Activated T-helper 1 cell treated with anti-CD3 and anti-CD28 coated beads, Interleukin-12 subunit alpha, Interleukin-12 subunit beta, Interleukin-2, Interleukin-4 antibody, amounts not matched to agents 30 ng/mL and 10 ng/mL and 1 ng/mL, durations not matched to agents 14 hours and 24 hours and 36 hours (primary cell): ENCODE results near the gene MTRR. TPM values are rescaled to one million over a fixed set of nuclear protein-coding genes. Genes with fewer than 3 reads are reported as not detected.

Source experiments
- DNase-seq: peaks from one replicate; pipeline ENCODE4 v3.0.0; 2021; ENCODE audit warnings: low spot score
- H3K27ac Mint-ChIP-seq: one replicate; pipeline ENCODE4 v1.8.0; 2021; ENCODE audit warnings: mild to moderate bottlenecking, mixed read lengths
- H3K27me3 Mint-ChIP-seq: one replicate; pipeline ENCODE4 v1.8.0; 2022; ENCODE audit warnings: mild to moderate bottlenecking, moderate library complexity, mixed read lengths; ENCODE audit not compliant: insufficient read depth
- H3K36me3 Mint-ChIP-seq: one replicate; pipeline ENCODE4 v1.8.0; 2021; ENCODE audit warnings: low read depth, mixed read lengths
- H3K4me1 Mint-ChIP-seq: one replicate; pipeline ENCODE4 v1.8.0; 2021; ENCODE audit warnings: low read depth, mixed read lengths
- H3K4me3 Mint-ChIP-seq: one replicate; pipeline ENCODE4 v1.8.0; 2021; ENCODE audit warnings: mild to moderate bottlenecking, moderate library complexity, mixed read lengths
- H3K9me3 Mint-ChIP-seq: one replicate; pipeline ENCODE4 v1.8.0; 2021; ENCODE audit warnings: mixed read lengths
- intact Hi-C: fragments of 100-400 bp; cut with micrococcal nuclease; formaldehyde crosslinking; loops from one replicate; pipeline ENCODE4 v1.15.1; 2024
- total RNA-seq: library from RNA; stranded (reverse); gene quantifications from 2 replicates; pipeline ENCODE4 v1.2.3, GENCODE V29; 2022

Gene MTRR
- total RNA-seq, 1 donor from 2014 or later: 83.0 TPM

DNA sequence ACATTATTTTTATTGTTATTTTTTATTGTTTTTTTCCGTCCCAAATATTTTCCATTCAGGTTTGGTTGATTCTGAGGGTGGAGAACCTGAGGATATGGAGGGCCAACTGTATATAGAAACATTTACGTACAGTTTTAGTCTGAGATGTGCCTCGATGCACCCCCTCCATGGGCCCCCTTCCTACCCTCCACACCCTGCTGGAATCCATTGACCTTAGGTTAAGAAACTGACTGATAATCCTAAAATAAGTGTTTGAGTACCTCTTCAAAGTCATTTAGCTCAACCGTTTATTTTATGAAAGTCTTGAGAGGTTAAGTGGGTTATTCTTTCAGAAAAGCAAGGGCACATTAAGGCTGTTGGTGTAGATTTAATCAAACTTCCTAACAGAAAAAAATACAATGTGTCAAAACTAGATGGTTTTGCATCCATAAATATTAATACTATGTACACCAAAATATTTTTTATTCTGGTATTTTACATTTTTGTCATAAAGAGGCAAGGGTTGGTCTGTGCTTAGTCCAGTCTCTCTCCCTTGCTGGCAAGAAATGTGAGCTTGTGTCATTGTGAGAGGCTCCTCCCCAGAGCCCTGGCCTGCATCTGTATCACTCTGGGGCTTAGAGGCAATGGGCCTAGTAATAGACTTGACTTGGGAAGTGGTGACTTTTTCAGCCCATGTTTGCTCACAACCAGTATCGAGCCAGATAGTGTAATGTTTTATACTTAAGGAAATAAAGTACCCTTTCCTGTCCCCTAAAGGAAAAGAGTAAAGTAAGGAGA is 15.7 kb downstream of the MTRR start:
- Mint-ChIP-seq H3K36me3 (peaks cover 60% of the 10 kb centered on the region), H3K27ac (no peak overlapping the region)
- intact Hi-C loops: no loop called here

DNA sequence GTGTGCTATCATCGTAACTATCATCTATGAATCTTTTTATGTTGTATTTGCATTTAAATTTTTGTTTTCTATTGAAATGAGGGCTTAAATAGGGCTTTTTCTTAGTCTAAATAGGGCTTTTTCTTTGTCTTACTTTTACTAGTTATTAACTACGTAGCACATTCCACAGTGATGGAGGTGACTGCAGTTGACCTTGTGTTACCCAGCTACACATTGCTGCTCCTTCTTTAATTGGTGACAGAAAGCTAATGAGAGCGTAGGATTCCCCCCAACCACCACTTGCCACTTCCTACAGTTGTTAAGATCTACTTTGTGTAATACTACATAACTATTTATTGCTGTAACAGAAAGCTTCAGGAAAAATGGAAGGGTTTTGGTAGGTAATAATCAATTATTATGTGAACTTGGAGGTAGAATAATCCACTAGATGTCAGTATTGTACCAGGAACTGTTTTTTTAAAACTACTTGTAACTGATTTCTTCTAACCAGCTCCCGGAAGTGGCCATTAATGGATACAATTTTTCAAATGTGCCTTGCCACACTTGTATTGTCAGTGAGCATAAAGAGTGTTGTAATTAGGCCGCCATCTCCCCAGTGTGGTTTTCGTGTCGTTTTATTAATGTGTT is 18.0 kb downstream of the MTRR start:
- H3K27me3 Mint-ChIP-seq: no peaks in the 10 kb centered on the region
- DNase-seq: no peak
- H3K9me3 Mint-ChIP-seq: no peaks in the 10 kb centered on the region
- no peak overlapping the region for H3K4me3 Mint-ChIP-seq
- H3K4me1 Mint-ChIP-seq: peaks cover 10% of the 10 kb centered on the region
- H3K36me3 Mint-ChIP-seq: peaks cover 51% of the 10 kb centered on the region
- intact Hi-C loops: no loop called here
- no peak overlapping the region for H3K27ac Mint-ChIP-seq

More for the DNA sequence above, 15.7 kb downstream of the MTRR start:
- Mint-ChIP-seq H3K27me3 (no peaks in the 10 kb centered on the region), H3K9me3 (no peaks in the 10 kb centered on the region), H3K4me1 (peaks cover 24% of the 10 kb centered on the region), H3K4me3 (no peak overlapping the region)
- no peak for DNase-seq

DNA sequence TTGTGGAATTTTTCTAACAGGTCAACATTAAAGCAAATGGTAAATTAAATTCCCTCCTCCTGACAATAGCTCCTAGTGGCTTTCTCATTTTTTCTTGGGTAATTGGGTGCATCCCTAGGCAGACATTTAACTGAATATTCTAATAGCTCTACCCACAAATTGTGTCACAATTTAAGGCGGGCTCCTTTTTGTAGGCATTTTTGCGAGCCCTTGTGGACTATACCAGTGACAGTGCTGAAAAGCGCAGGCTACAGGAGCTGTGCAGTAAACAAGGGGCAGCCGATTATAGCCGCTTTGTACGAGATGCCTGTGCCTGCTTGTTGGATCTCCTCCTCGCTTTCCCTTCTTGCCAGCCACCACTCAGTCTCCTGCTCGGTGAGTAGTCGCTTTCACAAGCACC is 20.0 kb downstream of the MTRR start:
- Mint-ChIP-seq H3K27ac (no peak overlapping the region), H3K27me3 (no peaks in the 10 kb centered on the region), H3K36me3 (peaks cover 51% of the 10 kb centered on the region), H3K4me1 (peaks cover 19% of the 10 kb centered on the region), H3K4me3 (no peak overlapping the region), H3K9me3 (no peaks in the 10 kb centered on the region)
- intact Hi-C loops: no loop called here
- no peak for DNase-seq

DNA sequence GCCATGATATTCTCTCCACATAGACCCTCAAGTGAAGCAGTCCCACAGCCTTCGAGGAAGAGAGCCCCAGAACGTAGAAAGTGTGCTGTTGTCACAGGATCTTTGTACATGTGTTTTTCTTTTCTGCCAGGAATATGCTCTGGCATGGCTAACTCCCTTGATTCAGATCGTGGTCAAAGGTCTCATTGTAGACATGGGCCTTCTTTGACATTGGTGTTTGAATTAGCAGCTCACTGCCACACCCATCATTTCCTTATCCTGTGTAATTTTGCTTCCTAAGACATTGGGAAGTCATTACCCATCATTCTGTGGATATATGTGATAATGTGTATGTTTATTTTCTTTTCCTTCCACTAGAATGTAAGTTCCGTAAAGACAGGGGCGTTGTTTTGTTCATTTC is 25.5 kb downstream of the MTRR start:
- Mint-ChIP-seq H3K27ac (no peak overlapping the region), H3K4me3 (no peak overlapping the region), H3K4me1 (peaks cover 22% of the 10 kb centered on the region), H3K36me3 (peaks cover 66% of the 10 kb centered on the region), H3K9me3 (no peaks in the 10 kb centered on the region), H3K27me3 (no peaks in the 10 kb centered on the region)
- intact Hi-C loops: loop anchor here (2.0 kb wide), 1 partner anchor 1066 kb away; no protein-coding TSS in a partner anchor
- DNase-seq: no peak

DNA sequence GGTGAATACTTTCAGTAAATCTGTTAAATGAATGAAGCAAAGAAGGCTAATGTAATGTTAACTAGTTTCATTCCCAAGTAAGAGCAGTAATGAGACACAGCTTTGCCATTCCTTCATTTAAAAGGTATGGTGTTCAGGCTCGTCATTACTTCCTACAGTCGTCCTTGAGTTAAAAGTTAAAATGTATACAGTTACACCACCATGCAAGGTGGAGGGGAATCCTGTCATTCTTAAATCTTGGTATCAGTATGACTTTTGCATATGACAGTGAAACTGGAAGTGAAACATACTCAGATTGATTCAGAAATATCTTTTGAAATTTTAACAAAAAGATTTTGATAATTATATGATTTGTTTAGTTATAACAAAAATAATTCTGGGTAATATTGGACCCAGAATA is 25.9 kb downstream of the MTRR start:
- H3K27ac Mint-ChIP-seq: no peak overlapping the region
- no peak for DNase-seq
- H3K4me1 Mint-ChIP-seq: peaks cover 22% of the 10 kb centered on the region
- H3K4me3 Mint-ChIP-seq: no peak overlapping the region
- no peaks in the 10 kb centered on the region for H3K9me3 Mint-ChIP-seq
- H3K36me3 Mint-ChIP-seq: peaks cover 68% of the 10 kb centered on the region
- H3K27me3 Mint-ChIP-seq: no peaks in the 10 kb centered on the region
- intact Hi-C loops: loop anchor here (1.0 to 2.0 kb wide), 2 partner anchors 17 to 1066 kb away; no protein-coding TSS in a partner anchor

DNA sequence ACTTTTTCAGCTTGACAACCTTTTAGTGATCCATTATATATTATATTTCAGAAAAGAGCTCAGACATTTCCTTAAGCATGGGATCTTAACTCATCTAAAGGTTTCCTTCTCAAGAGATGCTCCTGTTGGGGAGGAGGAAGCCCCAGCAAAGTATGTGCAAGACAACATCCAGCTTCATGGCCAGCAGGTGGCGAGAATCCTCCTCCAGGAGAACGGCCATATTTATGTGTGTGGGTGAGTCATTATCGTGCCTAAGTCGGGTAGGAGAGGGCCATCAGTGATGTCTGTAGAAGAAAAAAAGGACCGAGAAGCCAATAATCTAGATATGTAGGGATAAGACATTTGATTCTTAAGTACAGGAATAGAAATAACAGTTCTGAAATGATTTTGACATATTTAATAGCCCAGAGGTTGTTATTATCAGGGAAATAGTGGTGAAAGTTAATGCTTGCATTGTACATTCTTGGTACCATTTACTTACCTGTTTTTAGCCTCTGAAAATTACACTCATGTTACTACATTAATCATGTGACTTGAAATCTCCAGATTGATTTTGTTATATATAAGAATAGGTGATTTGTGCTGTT is 28.2 kb downstream of the MTRR start:
- H3K27me3 Mint-ChIP-seq: no peaks in the 10 kb centered on the region
- intact Hi-C loops: no loop called here
- H3K4me3 Mint-ChIP-seq: no peak overlapping the region
- peaks cover 22% of the 10 kb centered on the region for H3K4me1 Mint-ChIP-seq
- H3K9me3 Mint-ChIP-seq: no peaks in the 10 kb centered on the region
- H3K36me3 Mint-ChIP-seq: peaks cover 71% of the 10 kb centered on the region
- peak overlapping the region; percentile 22 for H3K27ac Mint-ChIP-seq
- DNase-seq: no peak

DNA sequence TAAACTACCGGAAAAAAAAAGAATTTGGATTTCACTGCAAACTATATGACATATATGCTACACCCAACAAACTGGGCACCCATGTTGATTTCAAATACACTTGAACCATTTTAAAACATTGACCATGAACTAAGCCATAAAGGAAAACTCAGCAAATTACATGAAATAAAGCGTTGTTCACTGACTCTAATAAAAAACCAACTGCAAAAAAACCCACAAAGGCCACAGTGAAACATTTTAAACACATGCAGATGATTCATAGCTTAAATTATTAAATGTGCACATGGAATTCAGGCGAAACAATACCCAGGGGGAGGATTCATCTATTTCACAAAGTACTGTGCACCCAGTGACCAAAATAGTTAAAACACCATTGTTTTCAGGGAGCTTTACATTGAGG is 33.3 kb downstream of the MTRR start:
- Mint-ChIP-seq H3K4me3 (no peak overlapping the region), H3K9me3 (no peaks in the 10 kb centered on the region), H3K27ac (peak overlapping the region; percentile 41), H3K27me3 (no peaks in the 10 kb centered on the region), H3K4me1 (peaks cover 23% of the 10 kb centered on the region), H3K36me3 (peaks cover 69% of the 10 kb centered on the region)
- intact Hi-C loops: no loop called here
- DNase-seq: no peak

DNA sequence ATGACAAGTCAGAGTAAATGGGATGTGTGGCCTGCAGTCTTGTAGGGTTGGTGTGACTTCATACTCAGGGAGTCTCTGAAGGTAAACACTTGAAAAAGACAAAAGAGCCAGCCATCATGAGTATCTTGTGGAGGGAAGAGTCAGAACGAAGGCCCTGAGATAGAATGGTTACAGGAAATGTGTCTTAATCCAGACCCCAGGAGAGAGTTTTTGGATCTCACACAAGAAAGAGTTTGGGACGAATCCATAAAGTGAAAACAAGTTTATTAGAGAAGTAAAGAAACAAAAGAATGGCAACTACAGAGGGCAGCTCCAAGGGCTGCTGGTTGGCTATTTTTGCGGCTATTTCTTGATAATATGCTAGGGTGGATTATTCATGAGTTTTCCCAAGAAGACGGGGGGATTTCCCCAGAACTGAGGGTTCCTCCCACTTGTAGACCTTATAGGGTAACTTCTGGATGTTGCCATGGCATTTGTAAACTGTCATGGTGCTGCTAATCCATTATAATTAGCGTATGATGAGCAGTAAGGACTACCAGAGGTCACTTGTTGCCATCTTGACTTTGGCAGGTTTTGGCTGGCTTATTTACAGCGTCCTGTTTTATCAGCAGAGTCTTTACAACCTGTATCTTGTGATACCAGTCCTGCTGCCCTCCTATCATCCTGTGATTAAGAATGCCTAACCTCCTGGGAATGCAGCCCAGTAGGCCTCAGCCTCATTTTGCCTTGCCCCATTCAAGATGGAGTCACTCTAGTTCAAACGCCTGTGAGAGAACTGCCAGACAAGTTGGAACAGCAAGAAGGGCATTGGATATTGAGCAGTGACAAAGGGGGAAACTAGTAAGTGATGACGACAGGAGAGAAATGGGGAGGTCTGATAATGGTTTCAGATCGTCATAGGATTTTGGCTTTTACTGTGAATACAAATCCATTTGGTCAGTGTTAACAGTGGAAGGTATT is 34.0 kb downstream of the MTRR start:
- Mint-ChIP-seq H3K4me3 (no peak overlapping the region), H3K27ac (peak overlapping the region; percentile 41), H3K27me3 (no peaks in the 10 kb centered on the region), H3K4me1 (peaks cover 23% of the 10 kb centered on the region), H3K9me3 (peaks cover 5% of the 10 kb centered on the region), H3K36me3 (peaks cover 71% of the 10 kb centered on the region)
- intact Hi-C loops: no loop called here
- no peak for DNase-seq

DNA sequence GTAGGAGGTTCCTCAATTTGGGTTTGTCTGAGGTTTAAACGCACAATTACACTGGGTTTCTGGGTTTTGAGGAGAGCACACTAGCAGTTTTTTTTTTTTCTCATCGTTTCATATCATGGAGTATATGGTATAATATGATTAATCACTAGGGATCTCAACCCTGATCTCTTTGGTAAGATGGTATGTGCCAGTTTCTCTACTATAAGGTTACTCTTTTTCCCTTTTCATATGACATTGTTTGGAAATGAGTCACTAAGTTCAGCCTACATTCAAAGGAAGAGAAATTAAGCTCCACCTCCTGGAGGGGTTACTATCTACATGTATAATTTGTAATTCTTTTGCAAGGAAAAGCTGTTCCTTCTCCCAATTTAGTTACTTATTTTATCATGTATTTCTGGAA is 35.2 kb downstream of the MTRR start:
- H3K4me1 Mint-ChIP-seq: peaks cover 23% of the 10 kb centered on the region
- intact Hi-C loops: loop anchor here (1.0 to 2.0 kb wide), 2 partner anchors 26 to 1075 kb away; no protein-coding TSS in a partner anchor
- H3K4me3 Mint-ChIP-seq: peak overlapping the region; percentile 4
- peaks cover 15% of the 10 kb centered on the region for H3K9me3 Mint-ChIP-seq
- DNase-seq: no peak
- no peaks in the 10 kb centered on the region for H3K27me3 Mint-ChIP-seq
- peaks cover 71% of the 10 kb centered on the region for H3K36me3 Mint-ChIP-seq
- peak overlapping the region; percentile 74 for H3K27ac Mint-ChIP-seq

DNA sequence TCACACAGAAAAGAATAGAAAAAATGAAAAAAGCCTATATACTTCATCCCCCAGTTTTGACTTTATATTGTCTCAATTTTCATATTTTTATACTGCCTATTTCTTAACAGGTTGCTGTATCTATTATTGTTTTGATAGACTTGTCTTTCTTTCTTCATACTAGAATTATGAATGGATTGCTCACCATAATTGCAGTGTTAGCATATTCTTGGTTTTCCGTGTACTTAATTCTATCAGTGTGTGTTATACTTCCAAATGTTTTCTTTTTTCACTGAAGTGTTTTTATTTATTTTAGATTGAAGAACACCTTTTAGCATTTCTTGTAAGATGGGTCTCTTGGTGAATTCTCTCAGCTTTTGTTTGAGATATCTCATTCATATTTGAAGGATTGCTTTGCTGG is 38.7 kb downstream of the MTRR start:
- no peak overlapping the region for H3K4me3 Mint-ChIP-seq
- no peak for DNase-seq

DNA sequence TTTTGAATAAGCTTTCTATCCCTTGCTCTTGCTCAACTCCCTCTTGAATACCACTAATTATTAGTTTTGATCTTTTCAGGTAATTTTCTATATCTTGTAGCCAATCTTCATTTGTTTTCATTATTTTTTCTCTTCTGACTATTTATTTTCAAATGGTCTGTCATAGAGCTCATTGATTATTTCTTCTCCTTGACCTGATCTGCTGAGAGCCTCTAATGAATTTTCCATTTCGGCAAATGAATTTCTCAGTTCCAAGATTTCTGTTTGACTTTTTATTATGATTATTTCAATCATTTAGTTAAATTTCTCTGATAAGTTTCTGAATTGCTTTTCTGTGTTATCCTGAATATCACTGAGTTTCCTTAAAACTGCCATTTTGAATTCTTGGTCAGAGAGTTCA is 39.4 kb downstream of the MTRR start:
- H3K27ac Mint-ChIP-seq: no peak overlapping the region
- peaks cover 12% of the 10 kb centered on the region for H3K4me1 Mint-ChIP-seq
- peaks cover 64% of the 10 kb centered on the region for H3K36me3 Mint-ChIP-seq
- H3K27me3 Mint-ChIP-seq: no peaks in the 10 kb centered on the region
- DNase-seq: no peak
- peaks cover 31% of the 10 kb centered on the region for H3K9me3 Mint-ChIP-seq
- intact Hi-C loops: no loop called here
- H3K4me3 Mint-ChIP-seq: no peak overlapping the region

More for the DNA sequence above, 38.7 kb downstream of the MTRR start:
- Mint-ChIP-seq H3K27me3 (no peaks in the 10 kb centered on the region), H3K4me1 (peaks cover 17% of the 10 kb centered on the region), H3K27ac (no peak overlapping the region), H3K9me3 (peaks cover 25% of the 10 kb centered on the region), H3K36me3 (peaks cover 69% of the 10 kb centered on the region)
- intact Hi-C loops: no loop called here

DNA sequence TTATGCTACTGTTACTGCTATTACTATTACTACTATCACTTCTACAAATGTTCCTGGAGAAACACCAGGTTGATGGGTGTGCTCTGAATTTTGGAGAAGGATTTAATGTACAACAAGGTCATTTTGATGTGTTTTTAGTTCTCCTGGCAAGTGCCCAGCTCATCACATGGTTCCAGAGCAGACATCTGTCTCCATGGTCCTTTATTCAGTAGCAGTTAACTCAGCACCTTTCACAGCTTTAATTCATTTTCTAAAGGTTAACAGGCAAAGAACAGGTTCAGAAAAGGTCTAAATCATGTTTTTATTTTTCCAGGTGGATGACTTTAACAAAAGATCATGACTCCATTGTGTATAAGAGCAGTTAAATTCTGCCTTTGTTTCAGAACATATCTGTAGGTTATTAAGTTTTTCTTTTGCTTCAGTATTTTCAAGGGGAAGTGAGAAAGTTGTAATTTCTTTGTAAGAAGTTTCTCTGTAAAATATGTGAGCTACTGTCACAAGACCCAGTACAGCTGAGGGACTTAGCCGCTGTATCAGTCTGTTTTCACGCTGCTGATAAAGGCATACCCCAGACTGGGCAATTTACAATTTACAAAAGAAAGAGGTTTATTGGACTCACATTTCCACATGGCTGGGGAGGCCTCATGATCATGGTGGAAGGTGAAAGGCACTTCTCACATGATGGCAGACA is 41.9 kb downstream of the MTRR start:
- no peak for DNase-seq
- Mint-ChIP-seq H3K9me3 (peaks cover 31% of the 10 kb centered on the region), H3K27ac (no peak overlapping the region), H3K4me1 (no peaks in the 10 kb centered on the region), H3K36me3 (peaks cover 46% of the 10 kb centered on the region), H3K4me3 (no peak overlapping the region), H3K27me3 (no peaks in the 10 kb centered on the region)
- intact Hi-C loops: no loop called here
